Measurements from ENCODE around the gene DAZAP2.

GRCh38 chr12:51242120-51242519 is 3.5 kb downstream of the DAZAP2 start:
- no peak for TF ChIP-seq GATA3 (IDR thresholded peaks at IDR 0.05; ENCODE audit: low read depth, low read length)
- TF ChIP-seq GATA2 (IDR thresholded peaks at IDR 0.05; ENCODE audit: low read depth, low read length) = no peak
